ENCODE data around the gene SEC11A. TPM values are rescaled to one million over a fixed set of nuclear protein-coding genes. Genes with fewer than 3 reads are reported as not detected.
"Not testable (repeated sequence)": the region's sequence is repeated elsewhere in the genome, so short reads cannot be mapped to it uniquely, and the experiment has no call there.

The SEC11A gene
- total and polyA plus RNA-seq, 2 donors (not counting 1 experiment from before 2014, with no cell fraction given): 23.1 to 78.0 TPM

DNA sequence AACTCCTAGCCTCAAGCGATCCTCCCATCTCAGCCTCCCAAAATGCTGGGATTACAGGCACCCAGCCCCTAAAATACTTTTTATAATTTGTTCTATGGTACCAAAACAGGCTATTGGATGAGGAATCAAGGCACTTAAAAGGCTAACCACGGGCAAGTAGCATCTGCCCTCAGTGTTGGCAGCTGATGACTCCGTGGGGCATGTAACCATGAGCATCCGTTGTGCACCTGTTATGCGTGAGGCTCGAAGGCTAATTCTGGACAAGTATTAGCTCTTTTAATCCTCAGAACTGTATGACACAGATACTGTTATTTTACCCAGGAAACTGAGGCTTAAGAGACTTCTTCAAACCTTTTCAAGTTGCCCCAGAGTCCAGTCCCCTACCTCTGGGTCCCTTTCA is 72.1 kb downstream of the SEC11A start:
- H3K4me2 ChIP-seq (replicated peaks; ENCODE audit: low read depth, low read length, poor library complexity, severe bottlenecking): no peak overlapping the region
- ChIA-PET POLR2A (interaction anchor here (0.6 kb wide), 1 partner anchor 11 kb away, joined by 3 read pairs; no protein-coding TSS in a partner anchor), CTCF (no interaction called here)
- H3K9me3 ChIP-seq (ENCODE audit: control extremely low read depth in 1 of 3, control insufficient read depth in 2 of 3, insufficient read depth in 1 of 3, low read length in 2 of 3): no peaks in the 10 kb centered on the region
- Mint-ChIP-seq H3K27ac (peak overlapping the region; percentile 56), H3K4me3 (no peak overlapping the region), H3K4me1 (peaks cover 8% of the 10 kb centered on the region), H3K9me3 (ENCODE audit: insufficient read depth) (no peaks in the 10 kb centered on the region), H3K27me3 (no peaks in the 10 kb centered on the region)
- H3K27me3 ChIP-seq (replicated peaks in 1 of 4; ENCODE audit: control extremely low read depth in 1 of 4, control insufficient read depth in 3 of 4, insufficient read depth in 4 of 4, low read length in 3 of 4): no peaks in the 10 kb centered on the region
- H3K79me2 ChIP-seq (ENCODE audit: control insufficient read depth, insufficient read depth, low read length): peaks cover 3% of the 10 kb centered on the region
- ATAC-seq (ENCODE audit: low read depth) (no peak), DNase-seq (no peak)
- H3K4me3 ChIP-seq (ENCODE audit: control extremely low read depth in 1 of 5, extremely low read depth in 1 of 5, insufficient read depth in 1 of 5, low read depth in 2 of 5, low read length in 4 of 5): no peak overlapping the region
- WGBS (ENCODE audit: insufficient coverage): 86% methylated on average over 2 of the region's 6 CpGs
- no peak overlapping the region for H2AFZ ChIP-seq (ENCODE audit: insufficient read depth, low read depth, low read length, poor library complexity, severe bottlenecking)
- peaks cover 4 to 76% of the 10 kb centered on the region in 2 experiments for H3K36me3 ChIP-seq (replicated peaks in 1 of 2; ENCODE audit: control extremely low read depth in 1 of 2, control insufficient read depth in 1 of 2, extremely low read depth in 1 of 2, insufficient read depth in 2 of 2, low read length in 1 of 2)
- TF ChIP-seq, protein P1, sequence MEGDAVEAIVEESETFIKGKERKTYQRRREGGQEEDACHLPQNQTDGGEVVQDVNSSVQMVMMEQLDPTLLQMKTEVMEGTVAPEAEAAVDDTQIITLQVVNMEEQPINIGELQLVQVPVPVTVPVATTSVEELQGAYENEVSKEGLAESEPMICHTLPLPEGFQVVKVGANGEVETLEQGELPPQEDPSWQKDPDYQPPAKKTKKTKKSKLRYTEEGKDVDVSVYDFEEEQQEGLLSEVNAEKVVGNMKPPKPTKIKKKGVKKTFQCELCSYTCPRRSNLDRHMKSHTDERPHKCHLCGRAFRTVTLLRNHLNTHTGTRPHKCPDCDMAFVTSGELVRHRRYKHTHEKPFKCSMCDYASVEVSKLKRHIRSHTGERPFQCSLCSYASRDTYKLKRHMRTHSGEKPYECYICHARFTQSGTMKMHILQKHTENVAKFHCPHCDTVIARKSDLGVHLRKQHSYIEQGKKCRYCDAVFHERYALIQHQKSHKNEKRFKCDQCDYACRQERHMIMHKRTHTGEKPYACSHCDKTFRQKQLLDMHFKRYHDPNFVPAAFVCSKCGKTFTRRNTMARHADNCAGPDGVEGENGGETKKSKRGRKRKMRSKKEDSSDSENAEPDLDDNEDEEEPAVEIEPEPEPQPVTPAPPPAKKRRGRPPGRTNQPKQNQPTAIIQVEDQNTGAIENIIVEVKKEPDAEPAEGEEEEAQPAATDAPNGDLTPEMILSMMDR (IDR thresholded peaks at IDR 0.05): no peak
- H3K9ac ChIP-seq (ENCODE audit: low read length): no peak overlapping the region
- peaks cover 2% of the 10 kb centered on the region for H4K20me1 ChIP-seq (ENCODE audit: control insufficient read depth, insufficient read depth, low read length, poor library complexity, severe bottlenecking)
- H3K27ac ChIP-seq (ENCODE audit: low read length in 2 of 2): no peak overlapping the region
- intact Hi-C loops (cut with micrococcal nuclease): no loop called here
- peaks cover 4 to 5% of the 10 kb centered on the region in 2 donors for H3K4me1 ChIP-seq (ENCODE audit: control insufficient read depth in 2 of 2, insufficient read depth in 2 of 2, low read length in 2 of 2)

GRCh38 chr15:84642640-84643039 is 73.3 kb downstream of the SEC11A start:
- H3K4me1 ChIP-seq (ENCODE audit: control insufficient read depth in 2 of 2, insufficient read depth in 2 of 2, low read length in 2 of 2); DNase-seq; ATAC-seq (ENCODE audit: low read depth); H3K4me1 Mint-ChIP-seq; H4K20me1 ChIP-seq (ENCODE audit: control insufficient read depth, insufficient read depth, low read length, poor library complexity, severe bottlenecking); H3K4me3 Mint-ChIP-seq; H3K79me2 ChIP-seq (ENCODE audit: control insufficient read depth, insufficient read depth, low read length); H2AFZ ChIP-seq (ENCODE audit: insufficient read depth, low read depth, low read length, poor library complexity, severe bottlenecking); H3K9me3 ChIP-seq (ENCODE audit: control extremely low read depth in 1 of 3, control insufficient read depth in 2 of 3, insufficient read depth in 1 of 3, low read length in 2 of 3); H3K27me3 Mint-ChIP-seq; H3K4me2 ChIP-seq (replicated peaks; ENCODE audit: low read depth, low read length, poor library complexity, severe bottlenecking); H3K27me3 ChIP-seq (replicated peaks in 1 of 4; ENCODE audit: control extremely low read depth in 1 of 4, control insufficient read depth in 3 of 4, insufficient read depth in 4 of 4, low read length in 3 of 4); H3K4me3 ChIP-seq (ENCODE audit: control extremely low read depth in 1 of 5, extremely low read depth in 1 of 5, insufficient read depth in 1 of 5, low read depth in 2 of 5, low read length in 4 of 5); H3K9me3 Mint-ChIP-seq (ENCODE audit: insufficient read depth); H3K27ac Mint-ChIP-seq; POLR2A ChIA-PET; H3K9ac ChIP-seq (ENCODE audit: low read length); intact Hi-C loops (cut with micrococcal nuclease): not testable (repeated sequence)
- CTCF ChIA-PET: interaction anchor here (0.7 kb wide), 1 partner anchor 158 kb away, joined by 3 read pairs; no protein-coding TSS in a partner anchor
- Histone ChIP-seq H3K36me3 (replicated peaks in 1 of 2; ENCODE audit: control extremely low read depth in 1 of 2, control insufficient read depth in 1 of 2, extremely low read depth in 1 of 2, insufficient read depth in 2 of 2, low read length in 1 of 2) (peaks cover 2 to 75% of the 10 kb centered on the region in 2 experiments), H3K27ac (ENCODE audit: low read length in 2 of 2) (peak overlapping the region in 1 of 2 donors; percentile 36)
- 50% methylated on average over 2 of the region's 2 CpGs for WGBS (ENCODE audit: insufficient coverage)

DNA sequence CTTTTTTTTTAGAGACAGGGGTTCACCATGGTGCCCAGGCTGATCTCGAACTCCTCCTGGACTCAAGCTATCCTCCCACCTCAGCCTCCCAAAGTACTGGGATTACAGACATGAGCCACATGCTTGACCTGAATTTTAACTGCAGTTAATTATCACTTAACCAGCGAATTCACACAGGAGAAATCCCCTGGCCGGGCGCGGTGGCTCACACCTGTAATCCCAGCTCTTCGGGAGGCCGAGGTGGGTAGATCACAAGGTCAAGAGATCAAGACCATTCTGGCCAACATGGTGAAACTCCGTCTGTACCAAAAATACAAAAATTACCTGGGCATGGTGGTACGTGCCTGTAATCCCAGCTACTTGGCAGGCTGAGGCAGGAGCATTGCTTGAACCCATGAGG is 74.1 kb downstream of the SEC11A start:
- H4K20me1 ChIP-seq (ENCODE audit: control insufficient read depth, insufficient read depth, low read length, poor library complexity, severe bottlenecking); H3K9ac ChIP-seq (ENCODE audit: low read length); intact Hi-C loops (cut with micrococcal nuclease); H2AFZ ChIP-seq (ENCODE audit: insufficient read depth, low read depth, low read length, poor library complexity, severe bottlenecking); H3K79me2 ChIP-seq (ENCODE audit: control insufficient read depth, insufficient read depth, low read length); H3K4me3 ChIP-seq (ENCODE audit: control extremely low read depth in 1 of 5, extremely low read depth in 1 of 5, insufficient read depth in 1 of 5, low read depth in 2 of 5, low read length in 4 of 5); H3K27me3 ChIP-seq (replicated peaks in 1 of 4; ENCODE audit: control extremely low read depth in 1 of 4, control insufficient read depth in 3 of 4, insufficient read depth in 4 of 4, low read length in 3 of 4); H3K4me1 ChIP-seq (ENCODE audit: control insufficient read depth in 2 of 2, insufficient read depth in 2 of 2, low read length in 2 of 2); H3K4me1 Mint-ChIP-seq; H3K27ac ChIP-seq (ENCODE audit: low read length in 2 of 2); H3K4me3 Mint-ChIP-seq; POLR2A ChIA-PET; H3K27me3 Mint-ChIP-seq; H3K9me3 ChIP-seq (ENCODE audit: control extremely low read depth in 1 of 3, control insufficient read depth in 2 of 3, insufficient read depth in 1 of 3, low read length in 2 of 3); ATAC-seq (ENCODE audit: low read depth); H3K9me3 Mint-ChIP-seq (ENCODE audit: insufficient read depth); H3K27ac Mint-ChIP-seq; H3K4me2 ChIP-seq (replicated peaks; ENCODE audit: low read depth, low read length, poor library complexity, severe bottlenecking); DNase-seq: not testable (repeated sequence)
- CTCF ChIA-PET: interaction anchor here (0.7 kb wide), 1 partner anchor 159 kb away, joined by 3 read pairs; no protein-coding TSS in a partner anchor
- H3K36me3 ChIP-seq (replicated peaks in 1 of 2; ENCODE audit: control extremely low read depth in 1 of 2, control insufficient read depth in 1 of 2, extremely low read depth in 1 of 2, insufficient read depth in 2 of 2, low read length in 1 of 2): peaks cover 2 to 74% of the 10 kb centered on the region in 2 experiments
- WGBS (ENCODE audit: insufficient coverage): 95% methylated on average over 8 of the region's 9 CpGs
